GM20431 (cell line): ENCODE data around the gene SMYD2.

Experiments used
- in situ Hi-C: fragments of 300-500 bp; cut with MseI, MboI; formaldehyde crosslinking; loops from one replicate; pipeline ENCODE4 v1.15.0; 2020; ENCODE audit warnings: low sequenced_read_pairs; ENCODE audit not compliant: unreplicated experiment

The SMYD2 gene

GRCh38 chr1:214270097-214270650 lies 10.8 kb upstream of the SMYD2 start:
- in situ Hi-C loops = loop anchor here (10.0 kb wide), 1 partner anchor 55 kb away; no protein-coding TSS in a partner anchor

DNA sequence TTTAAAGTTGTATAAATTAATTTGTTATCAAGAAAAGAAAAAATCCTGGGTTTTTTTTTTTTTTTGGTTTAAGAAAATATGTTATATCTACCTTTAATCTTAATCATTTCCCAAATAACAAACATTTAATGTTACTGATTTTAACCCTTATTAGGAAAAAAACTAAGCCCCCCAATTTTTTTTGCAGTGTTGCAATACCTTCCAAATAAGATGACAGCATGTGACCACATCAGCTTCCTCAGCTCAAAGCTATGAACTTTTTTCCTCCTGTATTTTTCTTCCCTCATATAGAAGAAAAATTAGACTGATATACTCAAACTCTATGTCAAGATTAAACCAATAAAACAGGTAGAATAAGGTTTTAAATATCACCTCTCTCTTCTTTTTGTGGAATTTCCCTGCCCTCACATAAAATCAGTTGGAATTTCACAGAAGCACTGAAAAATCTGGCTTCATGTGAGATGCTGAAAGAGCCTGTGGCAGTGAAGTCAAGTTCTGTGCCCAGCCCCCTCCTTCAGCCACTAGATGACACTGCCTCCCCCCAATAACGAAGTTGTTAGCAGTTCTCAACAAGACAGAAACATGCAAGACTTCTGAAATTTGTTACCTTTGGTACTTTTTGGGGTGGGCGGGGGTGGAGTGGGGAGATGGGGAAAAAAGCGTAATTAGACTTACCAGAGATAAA lies 9.6 kb upstream of the SMYD2 start:
- in situ Hi-C loops = loop anchor here (10.0 kb wide), 1 partner anchor 53 kb away; no protein-coding TSS in a partner anchor

DNA sequence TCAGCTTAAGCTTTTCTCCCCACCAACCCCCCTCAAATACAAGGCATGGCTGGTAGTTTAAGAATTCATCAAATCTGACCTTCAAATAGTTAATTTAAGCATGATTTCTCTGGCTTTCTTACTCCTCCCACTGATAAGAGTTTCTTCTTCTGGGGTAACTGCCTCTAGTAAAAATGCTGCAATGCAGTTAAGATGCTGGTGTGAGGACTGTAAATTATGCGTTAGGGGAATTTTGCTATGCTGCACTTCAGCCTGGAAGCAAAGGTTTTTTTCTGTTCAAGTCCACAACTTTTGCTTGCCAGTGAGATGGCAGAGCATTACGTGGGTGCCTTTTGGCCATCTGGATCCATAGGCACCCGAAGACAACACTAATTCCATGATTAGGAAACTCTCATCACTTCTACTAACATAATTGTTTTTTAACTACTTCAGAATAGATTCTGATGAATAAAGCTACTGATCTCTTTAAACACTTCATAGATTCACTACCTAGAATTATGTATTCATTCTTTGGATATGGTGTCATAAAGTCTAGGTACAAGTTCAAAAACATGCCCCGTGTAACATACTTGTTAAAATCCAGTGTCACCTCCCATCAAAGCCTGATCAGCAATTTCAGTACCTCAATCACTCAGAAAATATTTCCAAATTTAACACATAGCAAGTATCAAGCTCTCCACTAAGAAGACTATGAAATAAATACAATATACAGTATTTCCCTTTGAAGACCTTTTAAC lies 8.8 kb upstream of the SMYD2 start:
- in situ Hi-C loops = loop anchor here (10.0 kb wide), 1 partner anchor 53 kb away; no protein-coding TSS in a partner anchor

GRCh38 chr1:214272964-214273533 lies 7.9 kb upstream of the SMYD2 start:
- in situ Hi-C loops = loop anchor here (10.0 kb wide), 1 partner anchor 52 kb away; no protein-coding TSS in a partner anchor

- in situ Hi-C loops = loop anchor here (10.0 kb wide), 1 partner anchor 49 kb away; no protein-coding TSS in a partner anchor
These were observed 5.3 kb upstream of the SMYD2 start for GRCh38 chr1:214275700-214276099.

- in situ Hi-C loops = loop anchor here (10.0 kb wide), 1 partner anchor 48 kb away; no protein-coding TSS in a partner anchor
These were observed 4.2 kb upstream of the SMYD2 start for GRCh38 chr1:214276786-214277185.

DNA sequence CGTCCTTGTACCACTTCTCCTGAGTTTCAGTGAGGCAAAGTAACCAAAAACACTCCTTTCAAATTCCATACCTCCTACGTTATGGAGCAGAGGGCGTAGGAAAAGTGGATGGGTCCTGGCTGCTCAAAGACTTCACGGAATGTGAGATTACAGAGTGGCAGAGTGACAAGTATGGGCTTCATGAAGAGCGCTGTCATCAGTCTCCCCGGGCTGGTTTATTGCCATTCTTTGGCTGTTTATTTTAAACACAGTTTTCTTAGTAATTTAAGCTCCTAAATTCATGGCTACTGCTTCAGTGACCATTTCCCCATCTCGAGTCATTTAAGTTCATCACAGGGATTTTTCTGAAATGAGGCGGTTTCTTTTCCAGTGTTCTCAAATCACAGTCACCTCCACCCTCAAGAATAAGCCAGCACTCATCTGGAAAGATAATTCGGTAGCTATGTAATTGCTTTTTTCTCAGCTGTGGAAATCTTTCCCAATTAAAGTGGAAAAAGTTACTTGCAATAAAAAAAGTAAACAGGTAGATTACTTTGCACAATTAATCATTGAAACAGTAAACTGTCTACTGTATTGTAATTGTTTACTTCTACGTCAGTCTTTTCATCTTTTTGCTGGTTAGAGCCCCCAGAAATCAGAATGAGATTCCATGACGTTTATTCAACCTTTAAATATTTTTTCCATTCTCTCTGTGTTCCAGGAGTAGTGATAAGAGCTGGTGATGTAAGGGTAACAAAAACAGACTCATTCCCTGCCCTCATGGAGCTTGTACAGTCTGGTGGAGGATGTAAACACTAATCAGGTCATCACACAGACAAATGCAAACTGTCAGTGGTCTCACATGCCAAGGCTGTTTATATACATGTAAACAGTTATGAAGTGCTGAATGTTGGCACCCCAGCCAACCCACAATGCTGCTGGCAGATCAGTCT lies 3.0 kb upstream of the SMYD2 start:
- in situ Hi-C loops = loop anchor here (10.0 kb wide), 1 partner anchor 47 kb away; no protein-coding TSS in a partner anchor

- in situ Hi-C loops = no loop called here
These were observed 456 bp upstream of the SMYD2 start for GRCh38 chr1:214280386-214281020.

DNA sequence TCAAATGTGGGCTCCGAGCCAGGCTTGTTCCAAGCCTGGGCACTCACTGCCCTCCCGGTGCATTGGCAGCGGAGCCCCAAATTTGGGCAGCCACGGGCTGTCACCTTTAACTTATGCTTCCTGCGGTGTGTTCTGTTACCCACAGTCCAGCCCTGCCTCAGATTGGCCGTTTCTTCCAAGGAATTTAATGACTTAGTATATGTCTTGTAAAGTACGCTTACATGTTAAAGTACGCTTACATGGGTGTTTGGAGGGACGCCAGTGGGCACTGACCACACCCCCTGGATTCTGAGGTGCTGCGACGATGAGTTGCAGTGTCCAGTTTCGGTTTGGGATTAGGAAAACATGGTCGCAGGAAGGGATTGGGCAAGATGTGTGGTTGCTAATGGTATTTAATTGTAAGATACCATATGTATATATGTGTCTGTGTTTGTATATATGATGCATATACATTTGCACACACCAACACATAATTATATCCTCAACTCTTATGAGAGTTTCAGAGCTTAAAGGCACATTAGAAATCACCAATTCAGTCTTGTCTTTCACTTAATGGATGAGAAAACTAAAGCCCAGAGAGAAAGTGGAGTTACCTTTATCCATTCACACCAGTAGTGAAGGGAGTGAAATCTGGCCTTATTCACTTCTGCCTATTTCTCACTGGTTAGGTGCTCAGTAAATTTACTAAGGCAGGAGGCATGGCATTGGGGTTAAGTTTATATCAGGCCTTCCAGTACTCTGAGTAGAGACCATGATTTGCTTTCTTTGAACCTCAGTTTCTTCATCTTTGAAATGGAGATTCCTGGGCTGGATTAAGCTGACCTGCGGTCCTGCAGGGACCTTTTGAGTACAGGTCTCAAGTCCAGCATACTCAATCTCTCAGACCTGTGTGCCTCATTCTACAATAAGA lies 1.0 kb downstream of the SMYD2 start:
- in situ Hi-C loops = no loop called here

DNA sequence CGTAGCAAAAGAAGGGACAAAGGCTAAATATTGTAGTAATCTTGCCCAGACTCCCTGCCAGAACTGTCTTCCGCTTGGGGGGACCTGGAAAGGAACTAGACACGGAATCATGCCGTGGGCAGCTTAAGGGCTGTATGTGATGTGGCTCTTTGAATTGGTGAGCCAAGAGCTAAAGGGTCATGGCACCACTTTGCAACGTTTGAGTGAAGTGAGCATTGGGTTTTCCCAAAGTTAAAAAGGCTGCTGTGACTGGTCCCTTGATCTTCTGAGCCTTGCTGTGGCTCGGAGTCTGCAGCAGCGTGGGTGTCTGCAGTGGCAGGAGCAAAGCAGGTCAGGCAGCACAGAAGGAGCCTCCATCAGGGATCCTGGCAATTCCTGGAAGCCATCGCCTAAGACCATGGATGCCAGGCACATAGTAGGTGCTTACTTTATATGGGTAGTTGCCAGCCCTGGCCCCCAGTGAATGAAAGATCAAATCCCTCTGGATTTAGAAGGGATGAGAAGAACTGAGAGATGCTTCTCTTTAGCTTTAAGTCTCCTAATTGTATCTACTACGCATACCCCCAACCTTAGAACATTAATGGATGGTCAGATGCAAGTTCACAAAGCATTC lies 1.8 kb downstream of the SMYD2 start:
- in situ Hi-C loops = no loop called here

GRCh38 chr1:214285610-214286440 lies 4.9 kb downstream of the SMYD2 start:
- in situ Hi-C loops = no loop called here

DNA sequence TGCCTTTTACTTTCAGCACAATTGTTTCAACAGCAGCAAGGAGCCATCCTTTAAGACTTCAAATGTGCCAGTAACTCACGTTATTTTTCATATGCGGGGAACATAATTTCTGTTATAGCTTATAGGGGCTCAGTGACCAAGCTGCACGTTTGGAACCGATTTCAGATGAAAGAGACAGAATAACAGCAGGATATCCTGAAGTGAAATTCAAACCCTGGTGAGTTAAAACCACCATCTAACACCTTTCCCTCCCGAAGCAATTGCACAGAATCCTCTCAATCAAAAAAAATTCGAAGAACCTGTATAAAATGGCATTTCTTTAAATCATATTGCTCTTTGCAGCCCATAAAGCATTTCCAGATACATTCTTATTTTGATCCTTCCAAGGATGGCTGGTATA lies 6.9 kb downstream of the SMYD2 start:
- in situ Hi-C loops = no loop called here

GRCh38 chr1:214289574-214290272 lies 8.8 kb downstream of the SMYD2 start:
- in situ Hi-C loops = no loop called here

- in situ Hi-C loops = no loop called here
These were observed 9.6 kb downstream of the SMYD2 start for GRCh38 chr1:214290424-214291037.

- in situ Hi-C loops = no loop called here
These were observed 11.4 kb downstream of the SMYD2 start for GRCh38 chr1:214292322-214292721.

DNA sequence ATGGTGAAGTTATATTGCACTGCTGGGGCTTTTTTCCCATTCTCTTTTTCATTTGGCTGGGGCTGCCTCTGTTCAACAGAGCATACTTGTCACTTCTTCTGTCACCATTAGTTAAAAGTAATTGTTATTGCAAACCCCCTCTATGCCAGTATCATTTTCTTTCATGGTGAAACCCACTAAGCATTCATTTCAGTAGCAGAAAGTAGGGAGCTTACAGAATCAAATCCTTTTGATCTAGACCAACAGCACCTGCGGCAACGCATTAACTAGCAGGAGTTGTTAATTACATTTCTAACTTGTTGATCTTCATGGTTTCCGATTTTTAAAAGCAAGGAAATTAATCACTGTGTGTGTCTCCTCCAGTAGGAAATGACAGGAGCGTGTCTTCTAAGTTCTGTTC lies 15.0 kb downstream of the SMYD2 start:
- in situ Hi-C loops = no loop called here
